ENCODE measurements around the gene WNT2B. TPM values are rescaled to one million over a fixed set of nuclear protein-coding genes. Genes with fewer than 3 reads are reported as not detected.

The WNT2B gene
- total RNA-seq, 3 donors from 2014 or later, result 6.6 to 7.1 (median 6.7) TPM

GRCh38 chr1:112544011-112544688 lies 35.4 kb downstream of the WNT2B start:
- no peak overlapping the region for H3K4me3 ChIP-seq
- H3K36me3 ChIP-seq (ENCODE audit: low read depth), result no peaks in the 10 kb centered on the region
- no peaks in the 10 kb centered on the region for H3K9me3 ChIP-seq
- TF ChIP-seq CTCF (IDR thresholded peaks at IDR 0.05), result no peak
- DNase-seq (no peak), ATAC-seq (peak; percentile 73)
- peaks cover 9% of the 10 kb centered on the region for H3K4me1 ChIP-seq (ENCODE audit: low read depth)
- intact Hi-C loops (cut with DNase I, micrococcal nuclease), result no loop called here

- Histone ChIP-seq H3K4me1 (ENCODE audit: low read depth) (peaks cover 10% of the 10 kb centered on the region), H3K36me3 (ENCODE audit: low read depth) (no peaks in the 10 kb centered on the region), H3K4me3 (no peak overlapping the region), H3K9me3 (no peaks in the 10 kb centered on the region)
- no peak for ATAC-seq
- no peak for DNase-seq
- intact Hi-C loops (cut with DNase I, micrococcal nuclease), result no loop called here
- TF ChIP-seq CTCF (IDR thresholded peaks at IDR 0.05), result no peak
These were observed 36.0 kb downstream of the WNT2B start for GRCh38 chr1:112544751-112545150.

- TF ChIP-seq CTCF (IDR thresholded peaks at IDR 0.05), result no peak
- DNase-seq (no peak), ATAC-seq (no peak)
- intact Hi-C loops (cut with DNase I, micrococcal nuclease), result no loop called here
- Histone ChIP-seq H3K4me3 (no peak overlapping the region), H3K36me3 (ENCODE audit: low read depth) (no peaks in the 10 kb centered on the region), H3K4me1 (ENCODE audit: low read depth) (peaks cover 10% of the 10 kb centered on the region), H3K9me3 (no peaks in the 10 kb centered on the region)
These were observed 37.3 kb downstream of the WNT2B start for GRCh38 chr1:112546076-112546475.

GRCh38 chr1:112548547-112548946 lies 39.8 kb downstream of the WNT2B start:
- Histone ChIP-seq H3K36me3 (ENCODE audit: low read depth) (no peaks in the 10 kb centered on the region), H3K4me3 (no peak overlapping the region), H3K4me1 (ENCODE audit: low read depth) (peaks cover 10% of the 10 kb centered on the region), H3K9me3 (no peaks in the 10 kb centered on the region)
- intact Hi-C loops (cut with DNase I, micrococcal nuclease), result no loop called here
- ATAC-seq (peak; percentile 89), DNase-seq (no peak)
- TF ChIP-seq CTCF (IDR thresholded peaks at IDR 0.05), result no peak

GRCh38 chr1:112549590-112549989 lies 40.8 kb downstream of the WNT2B start:
- peak; percentile 85 for ATAC-seq
- Histone ChIP-seq H3K9me3 (no peaks in the 10 kb centered on the region), H3K4me1 (ENCODE audit: low read depth) (peaks cover 10% of the 10 kb centered on the region), H3K4me3 (no peak overlapping the region), H3K36me3 (ENCODE audit: low read depth) (no peaks in the 10 kb centered on the region)
- TF ChIP-seq CTCF (IDR thresholded peaks at IDR 0.05), result no peak
- intact Hi-C loops (cut with DNase I, micrococcal nuclease), result no loop called here
- no peak for DNase-seq

- no peak for TF ChIP-seq CTCF (IDR thresholded peaks at IDR 0.05)
- intact Hi-C loops (cut with DNase I, micrococcal nuclease), result no loop called here
- H3K4me1 ChIP-seq (ENCODE audit: low read depth), result no peaks in the 10 kb centered on the region
- H3K4me3 ChIP-seq, result no peak overlapping the region
- H3K9me3 ChIP-seq, result no peaks in the 10 kb centered on the region
- ATAC-seq (no peak), DNase-seq (no peak)
- no peaks in the 10 kb centered on the region for H3K36me3 ChIP-seq (ENCODE audit: low read depth)
These were observed 45.6 kb downstream of the WNT2B start for GRCh38 chr1:112554411-112554810.
